Activated T-helper 17 cell treated with anti-CD3 and anti-CD28 coated beads, Interleukin-2, amount 50 U/mL, for 72 hours (primary cell): ENCODE measurements around the gene CLCN2. TPM values are rescaled to one million over a fixed set of nuclear protein-coding genes. Genes with fewer than 3 reads are reported as not detected.
"Not testable (repeated sequence)": the region's sequence is repeated elsewhere in the genome, so short reads cannot be mapped to it uniquely, and the experiment has no call there.

Source experiments
- ATAC-seq: fragments of 150-1000 bp; cut with Tn5 transposase; replicated peaks from 2 replicates; pipeline ENCODE4 v1.10.0; 2021; ENCODE audit warnings: mild to moderate bottlenecking, moderate library complexity
- H3K27ac Mint-ChIP-seq: one replicate; pipeline ENCODE4 v1.8.0; 2022; ENCODE audit warnings: mixed read lengths
- H3K27me3 Mint-ChIP-seq: one replicate; pipeline ENCODE4 v1.8.0; 2022; ENCODE audit warnings: mixed read lengths
- H3K36me3 Mint-ChIP-seq: one replicate; pipeline ENCODE4 v1.8.0; 2022; ENCODE audit warnings: low read depth, mild to moderate bottlenecking, mixed read lengths
- H3K4me1 Mint-ChIP-seq: one replicate; pipeline ENCODE4 v1.8.0; 2022; ENCODE audit warnings: mixed read lengths
- H3K4me3 Mint-ChIP-seq: one replicate; pipeline ENCODE4 v1.8.0; 2022; ENCODE audit warnings: mild to moderate bottlenecking, mixed read lengths
- H3K9me3 Mint-ChIP-seq: one replicate; pipeline ENCODE4 v1.8.0; 2022; ENCODE audit warnings: mixed read lengths
- total RNA-seq, 2 donors: library from RNA; stranded (reverse); gene quantifications; one replicate each; pipeline ENCODE4 v1.2.3, GENCODE V29; 2022

The CLCN2 gene
- total RNA-seq, 2 donors from 2014 or later = 9.5 to 13.7 TPM

- Mint-ChIP-seq H3K27me3 (no peaks in the 10 kb centered on the region), H3K4me1 (peaks cover 4% of the 10 kb centered on the region), H3K9me3 (no peaks in the 10 kb centered on the region), H3K36me3 (no peaks in the 10 kb centered on the region), H3K4me3 (no peak overlapping the region), H3K27ac (peak overlapping the region; percentile 56)
- no peak for ATAC-seq
These were observed 13.9 kb downstream of the CLCN2 start for GRCh38 chr3:184347321-184348056.

GRCh38 chr3:184346480-184347190 is 14.8 kb downstream of the CLCN2 start:
- Mint-ChIP-seq H3K4me3 (no peak overlapping the region), H3K27ac (no peak overlapping the region), H3K27me3 (no peaks in the 10 kb centered on the region), H3K9me3 (no peaks in the 10 kb centered on the region), H3K36me3 (no peaks in the 10 kb centered on the region), H3K4me1 (peaks cover 4% of the 10 kb centered on the region)
- no peak for ATAC-seq

DNA sequence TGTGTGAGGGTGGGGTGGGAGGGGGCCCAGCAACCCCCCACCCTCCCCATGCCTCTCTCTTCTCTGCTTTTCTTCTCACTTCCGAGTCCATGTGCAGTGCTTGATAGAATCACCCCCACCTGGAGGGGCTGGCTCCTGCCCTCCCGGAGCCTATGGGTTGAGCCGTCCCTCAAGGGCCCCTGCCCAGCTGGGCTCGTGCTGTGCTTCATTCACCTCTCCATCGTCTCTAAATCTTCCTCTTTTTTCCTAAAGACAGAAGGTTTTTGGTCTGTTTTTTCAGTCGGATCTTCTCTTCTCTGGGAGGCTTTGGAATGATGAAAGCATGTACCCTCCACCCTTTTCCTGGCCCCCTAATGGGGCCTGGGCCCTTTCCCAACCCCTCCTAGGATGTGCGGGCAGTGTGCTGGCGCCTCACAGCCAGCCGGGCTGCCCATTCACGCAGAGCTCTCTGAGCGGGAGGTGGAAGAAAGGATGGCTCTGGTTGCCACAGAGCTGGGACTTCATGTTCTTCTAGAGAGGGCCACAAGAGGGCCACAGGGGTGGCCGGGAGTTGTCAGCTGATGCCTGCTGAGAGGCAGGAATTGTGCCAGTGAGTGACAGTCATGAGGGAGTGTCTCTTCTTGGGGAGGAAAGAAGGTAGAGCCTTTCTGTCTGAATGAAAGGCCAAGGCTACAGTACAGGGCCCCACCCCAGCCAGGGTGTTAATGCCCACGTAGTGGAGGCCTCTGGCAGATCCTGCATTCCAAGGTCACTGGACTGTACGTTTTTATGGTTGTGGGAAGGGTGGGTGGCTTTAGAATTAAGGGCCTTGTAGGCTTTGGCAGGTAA is 15.9 kb downstream of the CLCN2 start:
- Mint-ChIP-seq H3K4me1 (peaks cover 11% of the 10 kb centered on the region), H3K9me3 (no peaks in the 10 kb centered on the region), H3K27me3 (no peaks in the 10 kb centered on the region), H3K4me3 (no peak overlapping the region), H3K36me3 (no peaks in the 10 kb centered on the region), H3K27ac (peak overlapping the region; percentile 65)
- peak; percentile 32 for ATAC-seq

DNA sequence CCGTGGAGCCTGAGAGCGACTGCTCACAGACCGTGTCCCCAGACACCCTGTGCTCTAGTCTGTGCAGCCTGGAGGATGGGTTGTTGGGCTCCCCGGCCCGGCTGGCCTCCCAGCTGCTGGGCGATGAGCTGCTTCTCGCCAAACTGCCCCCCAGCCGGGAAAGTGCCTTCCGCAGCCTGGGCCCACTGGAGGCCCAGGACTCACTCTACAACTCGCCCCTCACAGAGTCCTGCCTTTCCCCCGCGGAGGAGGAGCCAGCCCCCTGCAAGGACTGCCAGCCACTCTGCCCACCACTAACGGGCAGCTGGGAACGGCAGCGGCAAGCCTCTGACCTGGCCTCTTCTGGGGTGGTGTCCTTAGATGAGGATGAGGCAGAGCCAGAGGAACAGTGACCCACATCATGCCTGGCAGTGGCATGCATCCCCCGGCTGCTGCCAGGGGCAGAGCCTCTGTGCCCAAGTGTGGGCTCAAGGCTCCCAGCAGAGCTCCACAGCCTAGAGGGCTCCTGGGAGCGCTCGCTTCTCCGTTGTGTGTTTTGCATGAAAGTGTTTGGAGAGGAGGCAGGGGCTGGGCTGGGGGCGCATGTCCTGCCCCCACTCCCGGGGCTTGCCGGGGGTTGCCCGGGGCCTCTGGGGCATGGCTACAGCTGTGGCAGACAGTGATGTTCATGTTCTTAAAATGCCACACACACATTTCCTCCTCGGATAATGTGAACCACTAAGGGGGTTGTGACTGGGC is 16.7 kb downstream of the CLCN2 start:
- no peak for ATAC-seq
- H3K27ac Mint-ChIP-seq = no peak overlapping the region
- H3K4me3 Mint-ChIP-seq = no peak overlapping the region
- H3K36me3 Mint-ChIP-seq = no peaks in the 10 kb centered on the region
- H3K4me1 Mint-ChIP-seq = peaks cover 11% of the 10 kb centered on the region
- H3K9me3 Mint-ChIP-seq = no peaks in the 10 kb centered on the region
- no peaks in the 10 kb centered on the region for H3K27me3 Mint-ChIP-seq

- H3K27ac Mint-ChIP-seq = no peak overlapping the region
- H3K4me1 Mint-ChIP-seq = peaks cover 11% of the 10 kb centered on the region
- no peak for ATAC-seq
- no peaks in the 10 kb centered on the region for H3K27me3 Mint-ChIP-seq
- no peaks in the 10 kb centered on the region for H3K36me3 Mint-ChIP-seq
- no peaks in the 10 kb centered on the region for H3K9me3 Mint-ChIP-seq
- no peak overlapping the region for H3K4me3 Mint-ChIP-seq
These were observed 18.1 kb downstream of the CLCN2 start for GRCh38 chr3:184343200-184343876.

DNA sequence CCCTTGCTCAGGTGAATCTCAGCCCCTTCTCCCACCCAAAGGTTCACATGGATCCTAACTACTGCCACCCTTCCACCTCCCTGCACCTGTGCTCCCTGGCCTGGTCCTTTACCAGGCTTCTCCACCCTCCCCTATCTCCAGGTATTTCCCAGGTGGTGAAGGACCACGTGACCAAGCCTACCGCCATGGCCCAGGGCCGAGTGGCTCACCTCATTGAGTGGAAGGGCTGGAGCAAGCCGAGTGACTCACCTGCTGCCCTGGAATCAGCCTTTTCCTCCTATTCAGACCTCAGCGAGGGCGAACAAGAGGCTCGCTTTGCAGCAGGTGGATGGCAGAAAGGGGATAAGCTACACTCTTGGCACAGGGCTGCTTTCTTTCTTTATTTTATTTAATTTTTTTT is 19.5 kb downstream of the CLCN2 start:
- no peaks in the 10 kb centered on the region for H3K36me3 Mint-ChIP-seq
- H3K27ac Mint-ChIP-seq = no peak overlapping the region
- H3K4me3 Mint-ChIP-seq = no peak overlapping the region
- no peaks in the 10 kb centered on the region for H3K27me3 Mint-ChIP-seq
- peaks cover 21% of the 10 kb centered on the region for H3K4me1 Mint-ChIP-seq
- no peaks in the 10 kb centered on the region for H3K9me3 Mint-ChIP-seq
- no peak for ATAC-seq

- H3K27me3 Mint-ChIP-seq, H3K9me3 Mint-ChIP-seq, ATAC-seq, H3K27ac Mint-ChIP-seq, H3K4me3 Mint-ChIP-seq: not testable (repeated sequence)
- peaks cover 11% of the 10 kb centered on the region for H3K36me3 Mint-ChIP-seq
- peaks cover 23% of the 10 kb centered on the region for H3K4me1 Mint-ChIP-seq
These were observed 21.8 kb downstream of the CLCN2 start for GRCh38 chr3:184339451-184340135.

GRCh38 chr3:184339001-184339400 is 22.4 kb downstream of the CLCN2 start:
- no peak overlapping the region for H3K27ac Mint-ChIP-seq
- H3K36me3 Mint-ChIP-seq = peaks cover 16% of the 10 kb centered on the region
- peak overlapping the region; percentile 81 for H3K4me3 Mint-ChIP-seq
- H3K27me3 Mint-ChIP-seq = no peaks in the 10 kb centered on the region
- peaks cover 29% of the 10 kb centered on the region for H3K4me1 Mint-ChIP-seq
- no peaks in the 10 kb centered on the region for H3K9me3 Mint-ChIP-seq
- no peak for ATAC-seq

DNA sequence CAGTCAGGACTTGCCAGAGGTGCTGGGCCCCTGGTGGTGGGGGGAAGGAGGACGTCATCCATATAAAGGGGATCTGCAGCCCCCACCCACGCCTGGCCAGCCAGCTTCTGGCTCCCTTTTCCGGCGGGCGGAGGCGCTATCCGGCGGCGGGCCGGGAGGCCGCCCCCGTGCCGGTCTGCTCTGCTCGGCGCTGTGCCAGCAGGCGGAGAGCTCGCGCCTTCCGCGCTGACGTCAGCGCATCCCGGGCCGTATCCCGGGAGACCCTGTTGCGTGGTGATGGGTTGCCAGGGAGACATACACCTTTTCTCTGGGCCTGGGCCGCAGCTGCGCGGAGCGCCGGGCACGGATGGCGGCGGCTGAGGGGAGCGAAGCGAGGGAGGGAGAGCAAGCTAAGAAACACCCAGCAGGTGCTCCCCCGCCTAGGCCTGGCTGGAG is 22.9 kb downstream of the CLCN2 start:
- H3K4me3 Mint-ChIP-seq = peak overlapping the region; percentile 81
- no peaks in the 10 kb centered on the region for H3K9me3 Mint-ChIP-seq
- peaks cover 21% of the 10 kb centered on the region for H3K36me3 Mint-ChIP-seq
- no peaks in the 10 kb centered on the region for H3K27me3 Mint-ChIP-seq
- no peak for ATAC-seq
- peaks cover 34% of the 10 kb centered on the region for H3K4me1 Mint-ChIP-seq
- H3K27ac Mint-ChIP-seq = peak overlapping the region; percentile 72

DNA sequence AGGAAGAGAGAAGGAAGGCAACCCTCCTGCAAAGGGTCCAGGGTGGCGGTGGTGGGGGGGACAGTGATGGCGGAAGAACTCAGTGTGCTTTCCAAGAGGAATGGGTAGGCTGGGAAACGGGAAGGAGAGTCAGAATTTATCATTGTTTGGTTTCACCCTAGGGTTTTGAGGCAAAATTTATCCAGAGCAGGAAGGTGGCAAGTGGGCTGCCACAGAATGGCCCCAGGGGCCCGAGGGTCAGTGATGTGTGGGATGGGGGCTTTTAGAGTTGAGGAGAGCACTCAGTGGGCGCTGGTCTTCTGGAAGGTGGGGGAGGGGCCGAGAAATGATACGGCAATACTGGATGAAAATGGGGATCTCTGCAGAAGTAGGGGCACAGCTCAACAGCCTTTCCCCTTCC is 23.4 kb downstream of the CLCN2 start:
- Mint-ChIP-seq H3K27ac (peak overlapping the region; percentile 72), H3K4me3 (peak overlapping the region; percentile 81), H3K9me3 (no peaks in the 10 kb centered on the region), H3K4me1 (peaks cover 39% of the 10 kb centered on the region), H3K27me3 (no peaks in the 10 kb centered on the region), H3K36me3 (peaks cover 27% of the 10 kb centered on the region)
- ATAC-seq = no peak

- Mint-ChIP-seq H3K27ac (peak within 1 kb of the TSS; percentile 72), H3K27me3 (no peaks in the 10 kb centered on the region), H3K4me3 (peak within 1 kb of the TSS; percentile 81), H3K36me3 (peaks cover 33% of the 10 kb centered on the region), H3K4me1 (peaks cover 46% of the 10 kb centered on the region), H3K9me3 (no peaks in the 10 kb centered on the region)
- no peak for ATAC-seq
These were observed 24.0 kb downstream of the CLCN2 start, which contains the start of gene FAM131A for GRCh38 chr3:184337399-184337714. TSS of gene FAM131A (plus strand) at chr3:184337600. CDS start at chr3:184337631, 31 bp downstream.

- peaks cover 39% of the 10 kb centered on the region for H3K36me3 Mint-ChIP-seq
- H3K27ac Mint-ChIP-seq = peak overlapping the region; percentile 72
- peak overlapping the region; percentile 81 for H3K4me3 Mint-ChIP-seq
- ATAC-seq = no peak
- no peaks in the 10 kb centered on the region for H3K9me3 Mint-ChIP-seq
- H3K4me1 Mint-ChIP-seq = peaks cover 49% of the 10 kb centered on the region
- no peaks in the 10 kb centered on the region for H3K27me3 Mint-ChIP-seq
These were observed 24.6 kb downstream of the CLCN2 start for GRCh38 chr3:184336547-184337398.
